Hepatocyte (in vitro differentiated cells): ENCODE results near the gene PPP1R14B. TPM values are rescaled to one million over a fixed set of nuclear protein-coding genes. Genes with fewer than 3 reads are reported as not detected.

ENCODE experiments used
- DNase-seq: peaks from one replicate; pipeline ENCODE4 v3.0.0-alpha.2; 2016; ENCODE audit warnings: low spot score
- H2AFZ ChIP-seq: fragments of 200-600 bp; sonication (generic); 2 replicates; pipeline ENCODE4 v1.6.0; 2016; ENCODE audit warnings: antibody characterized with exemption, mild to moderate bottlenecking
- H3K27ac ChIP-seq: fragments of 200-600 bp; sonication (generic); 2 replicates; pipeline ENCODE4 v1.5.1; 2016; ENCODE audit warnings: mild to moderate bottlenecking
- H3K27me3 ChIP-seq: fragments of 200-600 bp; sonication (generic); 2 replicates; pipeline ENCODE4 v1.6.1; 2016
- H3K36me3 ChIP-seq: fragments of 200-600 bp; sonication (generic); replicated peaks from 2 replicates; pipeline ENCODE4 v1.5.1; 2016; ENCODE audit warnings: low read depth; ENCODE audit not compliant: insufficient read depth
- H3K4me1 ChIP-seq: fragments of 200-600 bp; sonication (generic); 2 replicates; pipeline ENCODE4 v1.5.1; 2016; ENCODE audit warnings: mild to moderate bottlenecking, moderate library complexity; ENCODE audit not compliant: insufficient read depth
- H3K4me2 ChIP-seq: fragments of 200-600 bp; sonication (generic); 2 replicates; pipeline ENCODE4 v1.6.0; 2016
- H3K4me3 ChIP-seq: fragments of 200-600 bp; sonication (generic); 2 replicates; pipeline ENCODE4 v1.5.1; 2016; ENCODE audit warnings: mild to moderate bottlenecking
- H3K79me2 ChIP-seq: fragments of 200-600 bp; sonication (generic); 2 replicates; pipeline ENCODE4 v1.6.0; 2017; ENCODE audit warnings: mild to moderate bottlenecking
- H3K9me2 ChIP-seq: fragments of 200-600 bp; sonication (generic); replicated peaks from 2 replicates; pipeline ENCODE4 v1.6.0; 2017; ENCODE audit warnings: mild to moderate bottlenecking; ENCODE audit not compliant: insufficient read depth
- H3K9me3 ChIP-seq: fragments of 200-600 bp; sonication (generic); 2 replicates; pipeline ENCODE4 v1.5.1; 2016; ENCODE audit warnings: low read depth, mild to moderate bottlenecking
- H4K20me1 ChIP-seq: fragments of 200-600 bp; sonication (generic); 2 replicates; pipeline ENCODE4 v1.6.0; 2016; ENCODE audit warnings: mild to moderate bottlenecking; ENCODE audit not compliant: insufficient read depth, poor library complexity, severe bottlenecking
- CTCF ChIP-seq: fragments of 200-600 bp; sonication (generic); IDR thresholded peaks from 2 replicates; pipeline ENCODE4 v1.5.1; 2016; ENCODE audit warnings: antibody characterized with exemption, mild to moderate bottlenecking; ENCODE audit not compliant: poor library complexity
- EZH2 ChIP-seq: fragments of 200-600 bp; sonication (generic); IDR thresholded peaks from 2 replicates; pipeline ENCODE4 v1.6.1; 2016; ENCODE audit warnings: antibody characterized with exemption, mild to moderate bottlenecking, borderline replicate concordance
- EZH2phosphoT487 ChIP-seq: fragments of 200-600 bp; sonication (generic); IDR thresholded peaks from one replicate; pipeline ENCODE4 v1.6.1; 2018; ENCODE audit warnings: antibody characterized with exemption, mild to moderate bottlenecking, low read depth, moderate library complexity; ENCODE audit not compliant: unreplicated experiment, severe bottlenecking
- WGBS: methylation state at CpG from one replicate; pipeline ENCODE4 v1.1.6; 2016; ENCODE audit warnings: low lambda C conversion rate; ENCODE audit errors: missing lambda C conversion rate; 5-methylcytosine and 5-hydroxymethylcytosine counted together
- polyA plus RNA-seq: library from polyadenylated mRNA; unstranded; fragments of >200 nt; fragmentation: Nextera tagmentation; extraction: Ambion mirVana; gene quantifications from 2 replicates; pipeline ENCODE4 v1.2.1, GENCODE V29; 2016
- total RNA-seq: library from RNA; depleted of rRNA; stranded (reverse); fragments of >200 nt; gene quantifications from 2 replicates; pipeline ENCODE4 v1.2.3, GENCODE V29; 2014

Gene PPP1R14B
- total and polyA plus RNA-seq, 2 experiments from 2014 or later: 86.8 to 229 TPM

DNA sequence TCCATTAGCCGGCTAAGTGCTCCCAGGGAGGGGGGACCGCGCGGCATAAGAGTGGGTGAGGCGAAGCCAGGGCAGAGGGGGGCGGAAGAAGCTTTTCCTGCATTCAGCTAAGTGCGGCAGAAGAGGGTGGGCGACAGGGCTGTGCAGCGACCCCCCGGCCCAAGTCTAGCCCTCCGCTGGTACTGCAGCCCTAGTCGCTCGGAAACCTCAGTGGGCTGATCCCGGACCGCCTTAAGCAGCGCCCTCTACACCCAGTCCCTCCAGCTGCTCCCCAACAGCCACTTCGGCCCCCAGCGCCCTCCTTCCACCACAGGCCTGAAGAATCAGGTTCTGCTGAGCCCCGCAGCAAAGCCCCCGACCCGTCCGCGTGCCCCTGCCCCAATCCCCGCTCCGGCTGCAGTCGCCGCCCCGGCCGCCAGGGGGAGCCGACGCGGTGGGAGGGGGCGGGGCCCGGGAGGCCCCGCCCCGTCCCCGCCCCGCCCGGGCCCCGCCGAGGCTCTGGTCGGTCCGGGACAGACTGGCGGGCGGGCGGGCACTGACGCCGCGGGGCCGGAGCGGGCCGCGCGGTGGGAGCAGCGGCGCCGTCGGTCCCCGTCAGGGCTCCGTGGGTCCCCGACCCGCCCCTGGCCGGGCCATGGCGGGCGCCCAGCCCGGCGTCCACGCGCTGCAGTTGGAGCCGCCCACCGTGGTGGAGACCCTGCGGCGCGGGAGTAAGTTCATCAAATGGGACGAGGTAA, 4.4 kb upstream of the PPP1R14B start, which contains the start of gene PLCB3:
Gene PLCB3, plus strand, starts transcription at position 515 of the 737 bp plus-strand sequence. Its CDS starts 120 bp downstream, at position 635.
- H3K4me3 ChIP-seq: peak within 1 kb of the TSS; percentile 82
- peak within 1 kb of the TSS; percentile 74 for H2AFZ ChIP-seq
- no peaks in the 10 kb centered on the region for H3K9me3 ChIP-seq
- no CpG with 5 or more reads among the region's 75 CpGs for WGBS
- peak within 1 kb of the TSS; percentile 69 for H3K27ac ChIP-seq
- H4K20me1 ChIP-seq: peaks cover 5% of the 10 kb centered on the region
- TF ChIP-seq EZH2: no peak
- peak; percentile 81 for TF ChIP-seq CTCF
- H3K36me3 ChIP-seq: no peaks in the 10 kb centered on the region
- no peaks in the 10 kb centered on the region for H3K9me2 ChIP-seq
- peaks cover 21% of the 10 kb centered on the region for H3K4me1 ChIP-seq
- DNase-seq: peak; percentile 87
- peak within 1 kb of the TSS; percentile 99 for H3K4me2 ChIP-seq
- H3K79me2 ChIP-seq: peaks cover 18% of the 10 kb centered on the region
- no peaks in the 10 kb centered on the region for H3K27me3 ChIP-seq

DNA sequence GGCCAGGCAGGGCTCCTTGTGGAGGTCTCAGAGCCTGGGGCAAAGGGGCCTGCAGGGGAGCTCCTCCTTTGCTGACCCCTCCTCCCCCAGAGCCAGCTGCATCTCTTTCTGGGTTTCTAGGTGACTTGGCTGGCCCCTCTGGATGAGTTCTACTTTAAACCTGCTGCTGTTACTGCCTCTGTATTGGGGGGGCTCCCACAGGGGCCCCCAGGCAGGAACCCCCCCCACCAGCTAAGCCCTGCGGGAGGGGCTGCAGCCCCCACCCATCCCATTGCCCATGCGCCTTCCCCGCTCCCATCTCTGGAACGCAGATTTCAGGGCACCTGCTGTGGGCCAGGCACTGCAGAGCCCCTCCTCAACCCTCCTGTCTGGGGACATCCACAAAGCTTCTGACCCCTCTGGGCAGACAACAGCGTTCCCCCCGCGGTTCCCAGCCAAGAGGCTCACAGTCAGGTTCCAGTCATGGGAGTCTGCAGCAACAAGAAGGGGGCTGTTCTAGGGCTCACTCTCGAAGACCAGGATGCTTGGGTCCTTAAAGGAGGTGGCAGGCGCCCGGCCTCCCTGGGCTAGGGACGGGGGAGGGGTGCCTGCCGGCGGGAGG, 3.8 kb upstream of the PPP1R14B start:
- H3K4me2 ChIP-seq: peak overlapping the region; percentile 97
- TF ChIP-seq EZH2phosphoT487 (no peak), CTCF (no peak), EZH2 (no peak)
- H3K27me3 ChIP-seq: no peaks in the 10 kb centered on the region
- H3K4me1 ChIP-seq: peaks cover 21% of the 10 kb centered on the region
- H4K20me1 ChIP-seq: peaks cover 5% of the 10 kb centered on the region
- no peaks in the 10 kb centered on the region for H3K9me2 ChIP-seq
- 30% methylated on average over 9 of the region's 13 CpGs for WGBS
- H3K79me2 ChIP-seq: peaks cover 24% of the 10 kb centered on the region
- H3K4me3 ChIP-seq: peak overlapping the region; percentile 65
- H3K36me3 ChIP-seq: no peaks in the 10 kb centered on the region
- H3K9me3 ChIP-seq: no peaks in the 10 kb centered on the region
- DNase-seq: peak; percentile 58
- H3K27ac ChIP-seq: no peak overlapping the region
- H2AFZ ChIP-seq: peak overlapping the region; percentile 69

DNA sequence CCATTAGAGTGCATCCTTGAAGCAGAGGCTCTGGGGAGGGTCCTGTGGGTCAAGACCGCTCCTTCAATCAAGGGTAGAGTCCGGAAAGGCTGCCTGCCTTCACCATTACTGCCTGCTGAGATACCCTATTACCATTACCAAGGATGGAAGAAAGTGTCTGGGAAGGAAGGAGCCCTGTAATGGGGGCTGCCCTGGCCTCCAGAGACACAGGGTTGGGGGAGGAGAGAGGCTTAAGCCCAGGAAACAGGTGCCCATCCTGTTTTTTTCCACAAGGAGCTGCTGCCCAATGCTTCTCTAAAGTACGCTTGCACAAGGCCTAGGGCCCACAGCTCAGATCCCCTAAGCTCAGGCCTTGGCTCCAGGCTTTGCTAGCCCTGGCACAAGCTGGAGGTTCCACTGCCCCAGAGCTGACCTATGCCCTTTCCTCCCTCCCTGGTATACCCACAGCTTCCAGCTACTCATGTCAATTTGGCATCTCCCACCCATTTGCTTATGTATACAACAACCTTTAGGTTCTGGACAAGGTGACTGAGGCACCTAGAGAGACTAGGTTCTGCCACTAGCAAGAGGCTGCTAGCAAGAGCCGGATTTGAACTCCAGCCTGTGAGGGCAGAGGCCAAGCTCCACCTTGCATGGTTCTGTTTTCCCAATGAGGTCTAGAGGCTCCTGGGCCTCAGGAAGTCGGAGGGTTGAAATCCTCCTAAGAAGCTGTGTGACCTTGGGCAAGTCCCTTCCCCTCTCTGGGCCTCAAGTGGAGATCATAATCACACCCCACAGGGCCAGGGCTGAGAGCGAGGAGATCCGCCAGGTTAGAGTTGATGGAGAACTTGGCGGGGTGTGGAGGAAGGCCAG, 3.0 kb upstream of the PPP1R14B start:
- Histone ChIP-seq H3K9me2 (no peaks in the 10 kb centered on the region), H3K27me3 (no peaks in the 10 kb centered on the region), H3K79me2 (peaks cover 32% of the 10 kb centered on the region), H2AFZ (no peak overlapping the region), H3K9me3 (no peaks in the 10 kb centered on the region), H3K36me3 (no peaks in the 10 kb centered on the region), H3K27ac (no peak overlapping the region), H4K20me1 (peaks cover 5% of the 10 kb centered on the region), H3K4me3 (no peak overlapping the region), H3K4me2 (no peak overlapping the region), H3K4me1 (peaks cover 21% of the 10 kb centered on the region)
- DNase-seq: no peak
- TF ChIP-seq EZH2 (no peak), CTCF (no peak), EZH2phosphoT487 (no peak)
- WGBS: 89% methylated on average over 8 of the region's 8 CpGs
